Peyer's patch (tissue), 4 donors: ENCODE data around the gene THRB. TPM values are rescaled to one million over a fixed set of nuclear protein-coding genes. Genes with fewer than 3 reads are reported as not detected.

Source experiments
- DNase-seq, 3 donors: peaks; one replicate each; pipeline ENCODE4 v3.0.0-alpha.2; 2017 to 2019
- H3K27ac ChIP-seq, 4 donors: fragments of 200-600 bp; sonication (generic); one replicate each; pipeline ENCODE4 v1.5.1; 2016 to 2019
- H3K27me3 ChIP-seq, 2 donors: fragments of 200-600 bp; sonication (generic); one replicate each; pipeline ENCODE4 v1.5.1; 2019
- H3K36me3 ChIP-seq, 3 donors: fragments of 200-600 bp; sonication (generic); one replicate each; pipeline ENCODE4 v1.5.1; 2016 to 2019
- H3K4me1 ChIP-seq, 4 donors: fragments of 200-600 bp; sonication (generic); one replicate each; pipeline ENCODE4 v1.5.1; 2016 to 2019
- H3K4me3 ChIP-seq, 4 donors: fragments of 200-600 bp; sonication (generic); 1 replicate in 3 of 4; 2 replicates in 1 of 4; pipeline ENCODE4 v1.5.1; 2016 to 2019; ENCODE audit warnings: mild to moderate bottlenecking in 1 of 4
- H3K9me3 ChIP-seq, 4 donors: fragments of 200-600 bp; sonication (generic); one replicate each; pipeline ENCODE4 v1.5.1; 2016 to 2019; ENCODE audit warnings: mild to moderate bottlenecking in 1 of 4
- CTCF ChIP-seq, 6 experiments: fragments of 450-650 bp in 4 of 6; fragments of 200-600 bp in 2 of 6; sonication (generic) in 1 of 6; IDR thresholded peaks; one replicate each; pipeline ENCODE4 v1.5.1; 2017 to 2019; ENCODE audit warnings: antibody characterized with exemption in 6 of 6, mild to moderate bottlenecking in 3 of 6, moderate library complexity in 1 of 6
- POLR2A ChIP-seq, 2 donors: fragments of 450-650 bp; IDR thresholded peaks; one replicate each; pipeline ENCODE4 v1.5.1; 2017; ENCODE audit warnings: antibody characterized with exemption in 2 of 2, mild to moderate bottlenecking in 2 of 2, moderate library complexity in 2 of 2
- total RNA-seq, 4 donors: library from RNA; depleted of rRNA; stranded (reverse); fragments of >200 nt; gene quantifications; one replicate each; pipeline ENCODE4 v1.1.0, GENCODE V29; 2016

THRB gene
- total RNA-seq, 4 donors from 2014 or later = 2.6 to 13.2 (median 8.4) TPM

- no peak overlapping the region for H3K4me3 ChIP-seq
- TF ChIP-seq POLR2A (IDR thresholded peaks at IDR 0.05) = no peak
- TF ChIP-seq CTCF (IDR thresholded peaks at IDR 0.05) = no peak
- no peak for DNase-seq
- no peaks in the 10 kb centered on the region for H3K4me1 ChIP-seq
- no peaks in the 10 kb centered on the region for H3K9me3 ChIP-seq
- H3K27me3 ChIP-seq = no peaks in the 10 kb centered on the region
- no peaks in the 10 kb centered on the region for H3K36me3 ChIP-seq
- H3K27ac ChIP-seq = no peak overlapping the region
These were observed 375.3 kb downstream of the THRB start for GRCh38 chr3:24119321-24119751.

- no peak for DNase-seq
- Histone ChIP-seq H3K4me3 (no peak overlapping the region), H3K9me3 (no peaks in the 10 kb centered on the region), H3K36me3 (no peaks in the 10 kb centered on the region), H3K27me3 (no peaks in the 10 kb centered on the region), H3K4me1 (no peaks in the 10 kb centered on the region), H3K27ac (no peak overlapping the region)
- TF ChIP-seq CTCF (IDR thresholded peaks at IDR 0.05) = no peak
- TF ChIP-seq POLR2A (IDR thresholded peaks at IDR 0.05) = no peak
These were observed 377.1 kb downstream of the THRB start for GRCh38 chr3:24117508-24117907.

- Histone ChIP-seq H3K36me3 (no peaks in the 10 kb centered on the region), H3K27ac (no peak overlapping the region), H3K9me3 (no peaks in the 10 kb centered on the region), H3K4me3 (no peak overlapping the region), H3K4me1 (no peaks in the 10 kb centered on the region), H3K27me3 (no peaks in the 10 kb centered on the region)
- no peak for DNase-seq
- TF ChIP-seq CTCF (IDR thresholded peaks at IDR 0.05) (no peak), POLR2A (IDR thresholded peaks at IDR 0.05) (no peak)
These were observed 382.9 kb downstream of the THRB start for GRCh38 chr3:24111711-24112110.

- H3K9me3 ChIP-seq = no peaks in the 10 kb centered on the region
- no peaks in the 10 kb centered on the region for H3K27me3 ChIP-seq
- no peak for DNase-seq
- no peaks in the 10 kb centered on the region for H3K36me3 ChIP-seq
- H3K27ac ChIP-seq = no peak overlapping the region
- H3K4me3 ChIP-seq = no peak overlapping the region
- TF ChIP-seq POLR2A (IDR thresholded peaks at IDR 0.05) = no peak
- TF ChIP-seq CTCF (IDR thresholded peaks at IDR 0.05) = no peak
- H3K4me1 ChIP-seq = no peaks in the 10 kb centered on the region
These were observed 384.6 kb downstream of the THRB start for GRCh38 chr3:24110051-24110450.

- H3K36me3 ChIP-seq = no peaks in the 10 kb centered on the region
- no peak overlapping the region for H3K4me3 ChIP-seq
- H3K27me3 ChIP-seq = no peaks in the 10 kb centered on the region
- H3K9me3 ChIP-seq = no peaks in the 10 kb centered on the region
- no peaks in the 10 kb centered on the region for H3K4me1 ChIP-seq
- TF ChIP-seq CTCF (IDR thresholded peaks at IDR 0.05) = no peak
- no peak for TF ChIP-seq POLR2A (IDR thresholded peaks at IDR 0.05)
- H3K27ac ChIP-seq = no peak overlapping the region
- DNase-seq = no peak
These were observed 392.9 kb downstream of the THRB start for GRCh38 chr3:24101676-24102168.
